Measurements from ENCODE around the gene RLBP1. TPM values are rescaled to one million over a fixed set of nuclear protein-coding genes. Genes with fewer than 3 reads are reported as not detected.

Gene RLBP1
- total and polyA plus RNA-seq, 2 of the 13 experiments (the other 11 are each of a cell fraction or from before 2014, with no cell fraction given): 0.07 TPM; not detected in 1

DNA sequence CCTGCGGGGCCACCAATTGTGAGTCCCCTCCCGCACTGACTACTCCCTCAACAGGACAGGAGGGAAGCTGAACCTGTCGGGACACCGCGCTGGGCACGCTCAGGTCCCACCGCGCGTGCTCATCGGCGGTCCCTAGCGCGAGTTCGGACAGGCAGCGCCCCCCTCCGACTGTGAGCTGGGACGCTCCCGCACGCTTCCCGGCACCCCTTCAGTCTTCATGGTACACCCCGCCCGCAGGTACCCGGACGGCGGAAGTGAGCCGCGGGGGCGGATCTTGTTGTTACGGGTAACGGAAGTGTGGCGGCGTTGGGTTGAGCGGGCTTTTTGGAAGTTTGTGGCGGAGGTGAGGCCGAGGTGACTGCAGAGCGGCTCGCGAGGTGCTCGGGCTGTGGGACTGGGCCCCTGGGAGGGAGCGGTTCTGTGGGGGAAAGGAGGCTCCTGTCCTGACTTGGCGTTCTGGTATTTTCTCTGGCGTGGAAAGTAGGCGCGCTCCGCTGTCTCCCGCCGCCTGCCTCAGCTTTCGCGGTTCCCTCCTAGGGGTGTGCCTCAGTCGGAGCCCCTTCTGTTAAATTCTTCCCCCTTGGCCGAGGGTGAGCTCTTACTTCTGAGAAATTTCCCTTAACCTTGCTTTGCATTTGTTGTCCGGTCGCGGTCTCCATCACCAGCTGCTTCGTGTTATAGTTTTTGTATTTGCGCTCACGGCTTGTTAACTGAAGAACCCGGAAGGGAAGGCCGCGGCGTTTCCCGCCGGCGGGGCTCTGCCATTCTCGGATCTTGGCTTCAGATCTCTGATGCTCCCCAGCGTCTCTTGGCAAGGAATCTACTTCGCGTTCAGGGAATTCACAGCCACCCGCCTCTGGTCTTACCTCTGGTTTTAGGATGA lies 22.6 kb upstream of the RLBP1 start, which contains the start of gene FANCI (continued):
- peak; percentile 61; the same call in 1 of the 2 replicates for TF ChIP-seq SMAD1 (CRISPR knock-in tag; IDR thresholded peaks at IDR 0.05; ENCODE audit: borderline replicate concordance, low read depth)
- TF ChIP-seq SNAPC2 (CRISPR knock-in tag; IDR thresholded peaks at IDR 0.05): no peak
- no peak for TF ChIP-seq ZNF546 (CRISPR knock-in tag; conservative IDR thresholded peaks at IDR 0.05)
- no peak for TF ChIP-seq TEAD2 (CRISPR knock-in tag; IDR thresholded peaks at IDR 0.05)
- TF ChIP-seq MXI1 (IDR thresholded peaks at IDR 0.05; ENCODE audit: borderline replicate concordance, low read depth, low read length): peak; percentile 97
- TF ChIP-seq SMARCE1 (IDR thresholded peaks at IDR 0.05; ENCODE audit: borderline replicate concordance): no peak
- TF ChIP-seq ZNF253 (CRISPR knock-in tag; IDR thresholded peaks at IDR 0.05; ENCODE audit: borderline replicate concordance): no peak
- TF ChIP-seq KDM5A (IDR thresholded peaks at IDR 0.05; ENCODE audit: borderline replicate concordance, low read length): peak; percentile 86
- no peak for TF ChIP-seq RORA (CRISPR knock-in tag; IDR thresholded peaks at IDR 0.05)
- TF ChIP-seq ZNF772 (CRISPR knock-in tag; IDR thresholded peaks at IDR 0.05): peak; percentile 76
- peak; percentile 34; the same call in 1 of the 2 replicates for TF ChIP-seq ZNF749 (CRISPR knock-in tag; IDR thresholded peaks at IDR 0.05; ENCODE audit: borderline replicate concordance)
- peak; percentile 90; the same call in 1 of the 2 replicates for TF ChIP-seq ZNF747 (CRISPR knock-in tag; IDR thresholded peaks at IDR 0.05; ENCODE audit: borderline replicate concordance)
- no peak for TF ChIP-seq ZNF512B (CRISPR knock-in tag; IDR thresholded peaks at IDR 0.05; ENCODE audit: borderline replicate concordance)
- TF ChIP-seq, protein P1, sequence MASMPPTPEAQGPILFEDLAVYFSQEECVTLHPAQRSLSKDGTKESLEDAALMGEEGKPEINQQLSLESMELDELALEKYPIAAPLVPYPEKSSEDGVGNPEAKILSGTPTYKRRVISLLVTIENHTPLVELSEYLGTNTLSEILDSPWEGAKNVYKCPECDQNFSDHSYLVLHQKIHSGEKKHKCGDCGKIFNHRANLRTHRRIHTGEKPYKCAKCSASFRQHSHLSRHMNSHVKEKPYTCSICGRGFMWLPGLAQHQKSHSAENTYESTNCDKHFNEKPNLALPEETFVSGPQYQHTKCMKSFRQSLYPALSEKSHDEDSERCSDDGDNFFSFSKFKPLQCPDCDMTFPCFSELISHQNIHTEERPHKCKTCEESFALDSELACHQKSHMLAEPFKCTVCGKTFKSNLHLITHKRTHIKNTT (CRISPR knock-in tag; IDR thresholded peaks at IDR 0.05): no peak
- TF ChIP-seq, protein P2, sequence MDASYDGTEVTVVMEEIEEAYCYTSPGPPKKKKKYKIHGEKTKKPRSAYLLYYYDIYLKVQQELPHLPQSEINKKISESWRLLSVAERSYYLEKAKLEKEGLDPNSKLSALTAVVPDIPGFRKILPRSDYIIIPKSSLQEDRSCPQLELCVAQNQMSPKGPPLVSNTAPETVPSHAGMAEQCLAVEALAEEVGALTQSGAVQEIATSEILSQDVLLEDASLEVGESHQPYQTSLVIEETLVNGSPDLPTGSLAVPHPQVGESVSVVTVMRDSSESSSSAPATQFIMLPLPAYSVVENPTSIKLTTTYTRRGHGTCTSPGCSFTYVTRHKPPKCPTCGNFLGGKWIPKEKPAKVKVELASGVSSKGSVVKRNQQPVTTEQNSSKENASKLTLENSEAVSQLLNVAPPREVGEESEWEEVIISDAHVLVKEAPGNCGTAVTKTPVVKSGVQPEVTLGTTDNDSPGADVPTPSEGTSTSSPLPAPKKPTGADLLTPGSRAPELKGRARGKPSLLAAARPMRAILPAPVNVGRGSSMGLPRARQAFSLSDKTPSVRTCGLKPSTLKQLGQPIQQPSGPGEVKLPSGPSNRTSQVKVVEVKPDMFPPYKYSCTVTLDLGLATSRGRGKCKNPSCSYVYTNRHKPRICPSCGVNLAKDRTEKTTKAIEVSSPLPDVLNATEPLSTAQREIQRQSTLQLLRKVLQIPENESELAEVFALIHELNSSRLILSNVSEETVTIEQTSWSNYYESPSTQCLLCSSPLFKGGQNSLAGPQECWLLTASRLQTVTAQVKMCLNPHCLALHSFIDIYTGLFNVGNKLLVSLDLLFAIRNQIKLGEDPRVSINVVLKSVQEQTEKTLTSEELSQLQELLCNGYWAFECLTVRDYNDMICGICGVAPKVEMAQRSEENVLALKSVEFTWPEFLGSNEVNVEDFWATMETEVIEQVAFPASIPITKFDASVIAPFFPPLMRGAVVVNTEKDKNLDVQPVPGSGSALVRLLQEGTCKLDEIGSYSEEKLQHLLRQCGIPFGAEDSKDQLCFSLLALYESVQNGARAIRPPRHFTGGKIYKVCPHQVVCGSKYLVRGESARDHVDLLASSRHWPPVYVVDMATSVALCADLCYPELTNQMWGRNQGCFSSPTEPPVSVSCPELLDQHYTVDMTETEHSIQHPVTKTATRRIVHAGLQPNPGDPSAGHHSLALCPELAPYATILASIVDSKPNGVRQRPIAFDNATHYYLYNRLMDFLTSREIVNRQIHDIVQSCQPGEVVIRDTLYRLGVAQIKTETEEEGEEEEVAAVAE (CRISPR knock-in tag; IDR thresholded peaks at IDR 0.05; ENCODE audit: borderline replicate concordance): 0 out of 2 replicates have a peak, but pooled peaks have one; percentile 21
- TF ChIP-seq, protein P3, sequence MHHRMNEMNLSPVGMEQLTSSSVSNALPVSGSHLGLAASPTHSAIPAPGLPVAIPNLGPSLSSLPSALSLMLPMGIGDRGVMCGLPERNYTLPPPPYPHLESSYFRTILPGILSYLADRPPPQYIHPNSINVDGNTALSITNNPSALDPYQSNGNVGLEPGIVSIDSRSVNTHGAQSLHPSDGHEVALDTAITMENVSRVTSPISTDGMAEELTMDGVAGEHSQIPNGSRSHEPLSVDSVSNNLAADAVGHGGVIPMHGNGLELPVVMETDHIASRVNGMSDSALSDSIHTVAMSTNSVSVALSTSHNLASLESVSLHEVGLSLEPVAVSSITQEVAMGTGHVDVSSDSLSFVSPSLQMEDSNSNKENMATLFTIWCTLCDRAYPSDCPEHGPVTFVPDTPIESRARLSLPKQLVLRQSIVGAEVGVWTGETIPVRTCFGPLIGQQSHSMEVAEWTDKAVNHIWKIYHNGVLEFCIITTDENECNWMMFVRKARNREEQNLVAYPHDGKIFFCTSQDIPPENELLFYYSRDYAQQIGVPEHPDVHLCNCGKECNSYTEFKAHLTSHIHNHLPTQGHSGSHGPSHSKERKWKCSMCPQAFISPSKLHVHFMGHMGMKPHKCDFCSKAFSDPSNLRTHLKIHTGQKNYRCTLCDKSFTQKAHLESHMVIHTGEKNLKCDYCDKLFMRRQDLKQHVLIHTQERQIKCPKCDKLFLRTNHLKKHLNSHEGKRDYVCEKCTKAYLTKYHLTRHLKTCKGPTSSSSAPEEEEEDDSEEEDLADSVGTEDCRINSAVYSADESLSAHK (CRISPR knock-in tag; IDR thresholded peaks at IDR 0.05; ENCODE audit: borderline replicate concordance): no peak
- TF ChIP-seq ZNF260 (CRISPR knock-in tag; IDR thresholded peaks at IDR 0.05; ENCODE audit: borderline replicate concordance, low read depth): no peak

Measured in HepG2 (cell line).